ENCODE measurements around the gene FST. TPM values are rescaled to one million over a fixed set of nuclear protein-coding genes. Genes with fewer than 3 reads are reported as not detected.

Gene FST, protein sequence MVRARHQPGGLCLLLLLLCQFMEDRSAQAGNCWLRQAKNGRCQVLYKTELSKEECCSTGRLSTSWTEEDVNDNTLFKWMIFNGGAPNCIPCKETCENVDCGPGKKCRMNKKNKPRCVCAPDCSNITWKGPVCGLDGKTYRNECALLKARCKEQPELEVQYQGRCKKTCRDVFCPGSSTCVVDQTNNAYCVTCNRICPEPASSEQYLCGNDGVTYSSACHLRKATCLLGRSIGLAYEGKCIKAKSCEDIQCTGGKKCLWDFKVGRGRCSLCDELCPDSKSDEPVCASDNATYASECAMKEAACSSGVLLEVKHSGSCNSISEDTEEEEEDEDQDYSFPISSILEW
- total RNA-seq = under 1 TPM; 0.36 to 0.65 TPM

DNA sequence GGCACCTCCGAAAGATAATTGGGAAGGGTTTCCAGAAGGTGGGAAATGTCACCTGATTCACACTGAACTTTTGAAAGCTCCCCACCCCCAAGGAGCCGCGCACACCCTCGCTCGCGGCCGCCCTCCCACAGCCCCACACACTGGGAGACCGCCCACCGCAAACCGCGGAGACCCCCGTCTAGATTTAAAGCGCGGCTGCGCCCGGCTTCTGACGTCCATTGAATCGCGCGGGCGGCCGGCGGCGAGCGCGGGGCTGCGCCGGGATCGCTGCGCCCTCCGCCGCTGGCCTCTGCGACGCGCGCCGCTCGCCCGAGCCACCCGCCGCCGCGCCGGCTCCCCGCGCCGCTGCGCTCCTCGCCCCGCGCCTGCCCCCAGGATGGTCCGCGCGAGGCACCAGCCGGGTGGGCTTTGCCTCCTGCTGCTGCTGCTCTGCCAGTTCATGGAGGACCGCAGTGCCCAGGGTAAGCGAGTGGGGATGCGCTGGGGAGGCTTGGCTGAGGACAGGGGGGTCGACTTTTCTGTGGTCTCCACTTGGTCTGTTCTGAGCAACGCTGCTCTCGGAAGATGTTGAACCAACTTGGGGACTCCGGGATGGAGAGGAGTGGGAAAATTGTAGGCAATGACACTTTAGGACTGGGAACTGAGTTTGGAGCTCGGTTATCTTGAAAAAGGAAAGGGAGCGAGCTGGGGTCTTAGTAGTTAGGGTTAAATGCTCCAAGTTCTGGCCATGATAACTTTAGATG lies at the start of gene FST:
Gene FST (plus strand): TSS at position 214 of the 743 bp plus-strand sequence. CDS start 163 bp downstream, at position 377.
- H3K27me3 Mint-ChIP-seq = peaks cover 41% of the 10 kb centered on the region
- no peaks in the 10 kb centered on the region for H3K36me3 Mint-ChIP-seq
- no peak for DNase-seq
- ChIA-PET CTCF (interaction anchor here (1.0 kb wide), 1 partner anchor 749 kb away, joined by 5 read pairs; no protein-coding TSS in a partner anchor), POLR2A (no interaction called here)
- H3K4me1 Mint-ChIP-seq (ENCODE audit: low read depth) = peaks cover 32% of the 10 kb centered on the region
- H3K9me3 Mint-ChIP-seq = no peaks in the 10 kb centered on the region
- intact Hi-C loops (cut with micrococcal nuclease) = loop anchor here (5.0 kb wide), 1 partner anchor 308 kb away; no protein-coding TSS in a partner anchor
- no peak within 1 kb of the TSS for H3K27ac Mint-ChIP-seq
- peak within 1 kb of the TSS; percentile 84 for H3K4me3 Mint-ChIP-seq

DNA sequence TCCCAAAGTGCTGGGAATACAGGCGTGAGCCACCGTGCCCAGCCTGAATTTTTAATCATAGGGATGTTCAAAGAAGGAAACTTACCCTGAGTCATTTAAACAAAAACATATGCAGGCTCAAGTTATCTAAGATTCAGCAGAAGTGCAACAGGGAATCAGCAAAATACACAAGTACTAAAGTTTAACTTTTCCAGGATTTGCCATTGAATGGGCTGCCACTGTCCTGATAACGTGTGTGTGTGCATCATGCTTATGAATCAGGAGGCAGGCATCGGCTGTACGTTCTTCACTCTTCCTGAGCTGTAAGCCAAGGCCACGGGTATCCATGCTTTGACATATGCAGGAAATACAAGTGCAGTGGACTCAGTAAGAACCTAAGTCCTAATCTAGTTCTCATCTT lies 48.8 kb upstream of the FST start:
- Mint-ChIP-seq H3K36me3 (no peaks in the 10 kb centered on the region), H3K27me3 (peaks cover 2% of the 10 kb centered on the region), H3K4me3 (no peak overlapping the region), H3K27ac (no peak overlapping the region), H3K4me1 (ENCODE audit: low read depth) (no peaks in the 10 kb centered on the region), H3K9me3 (no peaks in the 10 kb centered on the region)
- ChIA-PET POLR2A (no interaction called here), CTCF (no interaction called here)
- no peak for DNase-seq
- intact Hi-C loops (cut with micrococcal nuclease) = no loop called here

DNA sequence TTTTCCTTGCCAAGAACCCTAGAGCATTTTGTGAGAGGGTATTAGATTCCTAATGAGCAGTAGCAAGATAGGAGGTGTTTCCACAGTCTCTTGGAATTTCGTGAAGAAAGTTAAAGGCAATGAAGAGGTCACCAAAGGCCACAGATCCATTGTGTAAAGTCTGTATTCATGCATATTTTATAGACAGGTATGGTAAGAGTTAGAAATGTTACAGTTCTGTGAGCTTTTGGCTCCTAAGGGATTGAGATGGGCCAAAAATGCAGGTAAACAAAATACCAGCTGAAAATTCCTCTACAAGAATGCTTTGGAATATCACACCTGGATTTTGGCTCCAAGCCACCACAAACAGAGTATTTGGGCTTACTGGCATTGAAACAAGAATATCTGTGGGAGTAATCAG lies 47.4 kb upstream of the FST start:
- ChIA-PET CTCF (no interaction called here), POLR2A (no interaction called here)
- Mint-ChIP-seq H3K4me3 (no peak overlapping the region), H3K27me3 (peaks cover 2% of the 10 kb centered on the region), H3K9me3 (no peaks in the 10 kb centered on the region), H3K27ac (no peak overlapping the region), H3K4me1 (ENCODE audit: low read depth) (no peaks in the 10 kb centered on the region), H3K36me3 (no peaks in the 10 kb centered on the region)
- no peak for DNase-seq
- intact Hi-C loops (cut with micrococcal nuclease) = no loop called here

DNA sequence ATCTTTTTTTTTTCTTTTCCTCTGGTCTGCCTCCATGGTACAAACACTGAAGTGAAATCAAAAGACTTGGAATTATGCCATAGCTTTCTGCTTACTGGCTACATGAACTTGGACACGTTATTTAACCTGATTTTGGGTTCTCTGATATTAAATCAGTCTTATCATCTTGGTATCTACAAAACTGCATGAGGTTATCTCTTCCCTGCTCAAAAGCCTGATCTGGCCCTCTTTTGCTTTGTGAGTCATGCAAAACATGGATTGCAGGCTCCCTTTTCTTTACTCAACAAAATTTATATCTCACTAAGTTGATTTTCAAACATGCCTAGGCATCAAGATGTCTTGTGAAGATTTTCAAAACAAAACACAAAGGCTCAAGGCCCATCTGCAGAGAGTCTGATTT lies 45.9 kb upstream of the FST start:
- Mint-ChIP-seq H3K9me3 (no peaks in the 10 kb centered on the region), H3K4me3 (no peak overlapping the region), H3K36me3 (no peaks in the 10 kb centered on the region), H3K27ac (no peak overlapping the region), H3K4me1 (ENCODE audit: low read depth) (no peaks in the 10 kb centered on the region), H3K27me3 (peaks cover 2% of the 10 kb centered on the region)
- ChIA-PET POLR2A (no interaction called here), CTCF (no interaction called here)
- DNase-seq = no peak
- intact Hi-C loops (cut with micrococcal nuclease) = no loop called here

DNA sequence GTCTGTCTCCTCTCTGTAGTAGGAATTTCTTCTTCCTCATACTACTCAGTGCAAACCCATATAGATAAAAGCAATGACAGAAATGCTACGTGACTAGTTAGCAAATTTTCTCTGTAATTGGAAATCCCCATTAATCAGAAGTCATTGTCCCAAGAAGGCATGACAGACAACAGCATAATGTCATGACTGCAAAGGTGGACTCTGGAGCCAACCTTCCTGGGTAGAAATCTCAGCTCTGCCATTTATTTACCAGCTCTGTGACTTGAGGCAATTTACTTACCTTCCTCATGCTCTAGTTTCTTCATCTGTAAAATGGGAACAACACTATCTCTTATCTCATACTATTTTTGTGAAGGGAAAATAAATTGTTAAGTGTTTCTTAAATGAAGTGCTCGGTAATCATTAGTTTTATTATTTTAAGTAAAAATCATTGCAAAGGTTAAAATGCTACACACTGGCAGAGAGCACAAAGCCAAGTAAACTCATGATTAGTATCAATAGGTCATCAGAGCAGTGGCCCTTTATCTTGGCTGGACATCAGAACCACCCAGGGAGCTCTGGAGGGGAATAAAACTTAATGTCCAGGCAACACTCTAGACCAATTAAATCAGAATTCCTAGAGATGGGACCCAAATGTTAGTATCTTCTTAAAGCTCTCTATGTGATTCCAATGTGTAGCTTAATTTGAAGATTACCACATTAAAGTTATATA lies 43.8 kb upstream of the FST start:
- Mint-ChIP-seq H3K36me3 (no peaks in the 10 kb centered on the region), H3K4me3 (no peak overlapping the region), H3K9me3 (no peaks in the 10 kb centered on the region), H3K27me3 (no peaks in the 10 kb centered on the region), H3K4me1 (ENCODE audit: low read depth) (no peaks in the 10 kb centered on the region), H3K27ac (no peak overlapping the region)
- intact Hi-C loops (cut with micrococcal nuclease) = no loop called here
- ChIA-PET CTCF (interaction anchor here (0.6 kb wide), 1 partner anchor 420 kb away, joined by 4 read pairs; no protein-coding TSS in a partner anchor), POLR2A (no interaction called here)
- DNase-seq = no peak

DNA sequence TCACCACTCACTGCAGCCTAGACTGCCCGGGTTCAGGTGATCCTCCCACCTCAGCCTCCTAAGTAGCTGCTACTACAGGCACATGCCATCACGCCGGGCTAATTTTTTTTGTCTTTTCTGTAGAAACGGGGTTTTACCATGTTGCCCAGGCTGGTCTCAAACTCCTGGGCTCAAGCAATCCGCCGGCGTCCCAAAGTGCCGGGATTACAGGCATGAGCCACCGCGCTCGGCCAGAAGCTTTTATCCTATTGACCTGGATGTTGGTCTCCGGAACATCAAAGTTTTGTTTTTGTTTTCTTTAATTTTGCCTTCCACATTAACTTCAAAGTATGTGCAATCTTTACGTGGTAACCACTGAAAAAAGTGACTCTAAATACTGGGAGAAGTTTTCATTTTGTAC lies 42.4 kb upstream of the FST start:
- no peak overlapping the region for H3K27ac Mint-ChIP-seq
- ChIA-PET CTCF (no interaction called here), POLR2A (no interaction called here)
- DNase-seq = no peak
- H3K27me3 Mint-ChIP-seq = no peaks in the 10 kb centered on the region
- H3K4me3 Mint-ChIP-seq = no peak overlapping the region
- H3K9me3 Mint-ChIP-seq = no peaks in the 10 kb centered on the region
- no peaks in the 10 kb centered on the region for H3K4me1 Mint-ChIP-seq (ENCODE audit: low read depth)
- intact Hi-C loops (cut with micrococcal nuclease) = no loop called here
- H3K36me3 Mint-ChIP-seq = no peaks in the 10 kb centered on the region

DNA sequence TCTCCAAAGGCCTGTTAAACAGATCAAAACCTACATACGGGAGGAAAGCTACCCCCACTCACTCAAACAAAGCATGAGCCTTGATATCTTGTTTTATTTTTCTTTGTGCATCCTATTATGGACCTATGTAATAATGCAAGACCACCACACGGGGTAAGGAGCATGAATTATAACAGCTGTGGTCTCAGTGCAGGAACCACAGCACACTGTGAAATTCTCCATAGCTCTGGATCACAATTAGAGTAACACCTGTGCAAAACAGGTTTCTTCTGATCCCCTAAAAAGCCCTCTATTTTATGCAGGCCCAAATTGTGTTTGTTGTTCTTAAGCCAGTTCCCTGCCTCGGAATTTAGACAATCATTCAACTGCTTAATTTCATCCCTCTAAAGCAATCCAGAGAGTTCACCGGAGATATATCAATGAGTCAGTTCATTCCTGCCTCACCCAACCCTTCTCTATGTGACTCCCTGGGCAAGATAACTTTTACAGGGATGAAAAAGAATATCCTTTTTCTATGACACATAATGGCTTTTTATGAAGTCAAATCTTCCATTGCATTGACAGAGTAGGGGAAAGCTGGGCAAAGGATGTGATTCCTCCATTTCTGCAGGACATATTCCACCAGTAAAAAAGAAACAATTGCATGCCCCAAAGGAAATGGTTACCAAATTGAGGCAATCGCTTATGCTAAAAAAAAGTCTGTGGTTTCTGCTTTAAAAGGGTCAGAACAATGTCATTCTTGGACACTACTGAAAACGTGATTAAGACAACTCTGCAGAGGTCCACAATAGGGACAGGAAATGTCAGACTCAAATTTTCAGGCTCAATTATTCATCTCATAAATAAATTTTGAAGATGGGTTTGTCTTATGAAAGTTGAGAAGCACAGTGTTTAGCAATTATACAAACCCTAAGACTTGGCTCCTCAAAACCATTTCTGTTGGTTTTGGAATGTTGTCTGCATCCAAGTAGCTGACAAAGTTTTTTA lies 41.6 kb upstream of the FST start:
- no peak overlapping the region for H3K27ac Mint-ChIP-seq
- intact Hi-C loops (cut with micrococcal nuclease) = no loop called here
- DNase-seq = no peak
- no peaks in the 10 kb centered on the region for H3K27me3 Mint-ChIP-seq
- CTCF ChIA-PET = no interaction called here
- POLR2A ChIA-PET = no interaction called here
- H3K9me3 Mint-ChIP-seq = no peaks in the 10 kb centered on the region
- H3K4me1 Mint-ChIP-seq (ENCODE audit: low read depth) = no peaks in the 10 kb centered on the region
- no peaks in the 10 kb centered on the region for H3K36me3 Mint-ChIP-seq
- no peak overlapping the region for H3K4me3 Mint-ChIP-seq

DNA sequence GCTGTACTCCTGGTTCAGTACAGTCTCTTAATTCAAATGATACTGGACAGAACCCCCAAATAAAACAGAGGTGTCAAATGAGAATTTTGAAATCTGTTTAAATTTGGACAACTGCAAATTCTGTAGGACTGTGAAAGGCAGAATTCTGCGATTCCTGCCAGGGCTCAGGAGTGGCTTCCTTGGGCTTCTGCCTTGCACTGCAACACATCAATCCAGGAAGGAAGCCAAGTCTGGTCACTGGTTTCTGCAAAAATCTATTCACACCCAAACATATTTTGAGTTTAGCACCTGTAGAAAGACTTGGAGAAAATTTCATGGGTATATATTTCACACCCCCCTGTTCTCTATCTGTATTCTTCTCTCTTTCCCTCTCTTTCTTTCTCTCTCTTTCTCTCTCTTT lies 37.5 kb upstream of the FST start:
- ChIA-PET POLR2A (no interaction called here), CTCF (no interaction called here)
- H3K4me3 Mint-ChIP-seq = no peak overlapping the region
- no peak overlapping the region for H3K27ac Mint-ChIP-seq
- H3K27me3 Mint-ChIP-seq = peaks cover 2% of the 10 kb centered on the region
- intact Hi-C loops (cut with micrococcal nuclease) = no loop called here
- no peaks in the 10 kb centered on the region for H3K36me3 Mint-ChIP-seq
- no peaks in the 10 kb centered on the region for H3K9me3 Mint-ChIP-seq
- DNase-seq = no peak
- no peaks in the 10 kb centered on the region for H3K4me1 Mint-ChIP-seq (ENCODE audit: low read depth)

DNA sequence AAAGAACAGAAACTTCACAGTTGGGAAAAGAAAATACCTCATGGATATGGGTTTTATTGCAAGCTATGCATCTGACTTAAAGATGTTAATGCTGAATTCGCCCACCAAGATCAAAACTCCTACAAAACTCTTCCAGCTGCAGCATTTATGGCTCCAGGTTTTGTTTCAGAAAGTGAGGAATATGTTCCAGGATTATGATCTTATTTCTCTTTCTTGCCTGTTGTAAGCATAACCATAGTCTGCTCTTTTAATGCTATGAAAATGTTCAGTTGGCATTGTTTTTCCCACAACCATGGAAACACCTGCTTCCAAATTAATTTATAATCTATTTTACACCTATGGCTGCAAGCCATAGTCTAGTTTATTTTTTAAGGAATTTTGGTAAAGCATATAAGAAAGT lies 34.9 kb upstream of the FST start:
- H3K27me3 Mint-ChIP-seq = peaks cover 6% of the 10 kb centered on the region
- ChIA-PET POLR2A (no interaction called here), CTCF (no interaction called here)
- H3K4me3 Mint-ChIP-seq = no peak overlapping the region
- intact Hi-C loops (cut with micrococcal nuclease) = no loop called here
- H3K4me1 Mint-ChIP-seq (ENCODE audit: low read depth) = no peaks in the 10 kb centered on the region
- no peak for DNase-seq
- no peak overlapping the region for H3K27ac Mint-ChIP-seq
- H3K9me3 Mint-ChIP-seq = no peaks in the 10 kb centered on the region
- H3K36me3 Mint-ChIP-seq = no peaks in the 10 kb centered on the region

DNA sequence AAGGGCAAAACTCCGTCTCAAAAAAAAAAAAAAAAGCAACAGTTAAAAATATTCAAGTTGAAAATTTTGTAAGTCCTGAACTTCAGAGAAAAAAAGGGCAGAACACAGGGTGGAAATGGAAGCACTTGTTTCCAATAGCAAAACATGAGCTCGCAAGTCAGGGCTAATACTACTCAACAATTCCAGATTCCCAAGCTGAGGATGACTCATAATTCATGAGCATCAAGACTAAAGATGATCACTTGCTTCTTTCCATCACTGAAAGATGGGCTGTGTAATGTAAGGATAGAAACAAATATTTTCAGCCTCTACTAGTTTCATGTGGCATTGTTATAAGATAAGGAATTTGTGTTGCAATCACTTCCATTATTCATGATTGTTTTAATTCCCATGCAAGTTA lies 33.5 kb upstream of the FST start:
- Mint-ChIP-seq H3K27ac (no peak overlapping the region), H3K9me3 (no peaks in the 10 kb centered on the region), H3K4me1 (ENCODE audit: low read depth) (no peaks in the 10 kb centered on the region), H3K4me3 (no peak overlapping the region), H3K27me3 (peaks cover 6% of the 10 kb centered on the region), H3K36me3 (no peaks in the 10 kb centered on the region)
- intact Hi-C loops (cut with micrococcal nuclease) = no loop called here
- ChIA-PET CTCF (no interaction called here), POLR2A (no interaction called here)
- DNase-seq = no peak

DNA sequence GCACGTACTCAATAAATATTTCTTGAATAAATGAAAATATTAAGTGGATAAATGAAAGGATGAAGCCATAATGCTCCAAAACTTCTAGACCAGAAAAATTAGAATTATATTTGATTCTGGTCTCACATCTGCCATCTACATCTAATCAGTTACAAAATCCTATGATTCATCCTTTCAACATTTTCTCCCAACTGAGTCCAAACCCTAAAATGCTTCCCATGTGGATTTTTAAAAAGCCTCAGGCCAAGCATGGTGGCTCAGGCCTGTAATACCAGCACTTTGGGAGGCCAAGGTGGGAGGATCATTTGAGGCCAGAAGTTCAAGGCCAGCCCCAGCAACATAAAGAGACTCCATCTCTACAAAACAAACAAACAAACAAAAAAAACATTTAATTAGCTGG lies 31.6 kb upstream of the FST start:
- Mint-ChIP-seq H3K27ac (no peak overlapping the region), H3K36me3 (no peaks in the 10 kb centered on the region), H3K27me3 (peaks cover 6% of the 10 kb centered on the region), H3K9me3 (no peaks in the 10 kb centered on the region), H3K4me3 (no peak overlapping the region), H3K4me1 (ENCODE audit: low read depth) (no peaks in the 10 kb centered on the region)
- POLR2A ChIA-PET = no interaction called here
- intact Hi-C loops (cut with micrococcal nuclease) = no loop called here
- no peak for DNase-seq
- CTCF ChIA-PET = no interaction called here

All from activated CD4-positive, alpha-beta memory T cell treated with anti-CD3 and anti-CD28 coated beads for 36 hours (primary cell).